ENCODE data around the gene HOXA9.

- TF ChIP-seq EP300 (conservative IDR thresholded peaks at IDR 0.05; ENCODE audit: poor library complexity, severe bottlenecking) (no peak), CTCF (IDR thresholded peaks at IDR 0.05; ENCODE audit: poor library complexity, severe bottlenecking) (no peak), RAD21 (conservative IDR thresholded peaks at IDR 0.05) (no peak), POLR2AphosphoS5 (IDR thresholded peaks at IDR 0.05) (no peak), MXI1 (conservative IDR thresholded peaks at IDR 0.05; ENCODE audit: poor library complexity, severe bottlenecking) (no peak), EZH2 (IDR thresholded peaks at IDR 0.05; ENCODE audit: borderline replicate concordance, insufficient read depth, low read length, poor library complexity, severe bottlenecking) (no peak)
Measured at GRCh38 chr7:27178366-27178765, 13.0 kb upstream of the HOXA9 start.

Measured in neural cell (in vitro differentiated cells).